Ishikawa (cell line): ENCODE measurements around the gene CTRB2.

Experiments used
- CEBPB ChIP-seq: IDR thresholded peaks from 2 replicates; pipeline ENCODE4 v1.6.1; 2012
- CREB1 ChIP-seq: IDR thresholded peaks from 2 replicates; pipeline ENCODE4 v1.6.1; 2012; ENCODE audit warnings: low read depth
- EGR1 ChIP-seq: IDR thresholded peaks from 2 replicates; pipeline ENCODE4 v1.6.1; 2012
- EP300 ChIP-seq: IDR thresholded peaks from 2 replicates; pipeline ENCODE4 v1.6.1; 2012; ENCODE audit warnings: borderline replicate concordance
- FOXM1 ChIP-seq: IDR thresholded peaks from 2 replicates; pipeline ENCODE4 v1.6.1; 2012; ENCODE audit warnings: low read depth, borderline replicate concordance
- NFIC ChIP-seq: IDR thresholded peaks from 2 replicates; pipeline ENCODE4 v1.6.1; 2012
- TAF1 ChIP-seq: IDR thresholded peaks from 2 replicates; pipeline ENCODE4 v1.6.1; 2012; ENCODE audit warnings: low read depth, mild to moderate bottlenecking
- TEAD4 ChIP-seq: IDR thresholded peaks from 2 replicates; pipeline ENCODE4 v1.6.1; 2012
- YY1 ChIP-seq: IDR thresholded peaks from 2 replicates; pipeline ENCODE4 v1.6.1; 2012; ENCODE audit warnings: low read depth
- TF ChIP-seq, protein P1 (sequence below): IDR thresholded peaks from 2 replicates; pipeline ENCODE4 v1.6.1; 2012
- TF ChIP-seq, protein P2 (sequence below): IDR thresholded peaks from 2 replicates; pipeline ENCODE4 v1.6.1; 2012; ENCODE audit warnings: low read depth, mild to moderate bottlenecking

DNA sequence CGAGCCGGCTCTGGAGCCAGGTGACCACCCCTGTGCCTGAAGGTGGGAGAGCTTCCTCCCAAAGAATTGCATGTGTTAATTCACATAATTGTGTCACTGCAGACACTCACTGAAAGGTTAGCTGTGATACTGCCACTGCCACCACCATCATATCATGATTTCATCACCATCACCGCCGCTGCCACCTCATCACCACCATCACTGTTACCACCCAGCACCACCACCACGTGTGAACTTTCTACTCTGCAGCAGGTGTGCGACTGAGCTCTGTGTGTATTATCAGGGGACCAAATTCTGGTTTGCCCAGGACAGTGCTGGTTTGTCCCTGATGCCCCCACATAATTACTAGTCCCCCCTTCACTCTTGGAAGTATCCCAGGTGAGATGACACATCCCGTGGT is 29.3 kb upstream of the CTRB2 start:
- TF ChIP-seq FOXM1: no peak
- TF ChIP-seq, protein P1, sequence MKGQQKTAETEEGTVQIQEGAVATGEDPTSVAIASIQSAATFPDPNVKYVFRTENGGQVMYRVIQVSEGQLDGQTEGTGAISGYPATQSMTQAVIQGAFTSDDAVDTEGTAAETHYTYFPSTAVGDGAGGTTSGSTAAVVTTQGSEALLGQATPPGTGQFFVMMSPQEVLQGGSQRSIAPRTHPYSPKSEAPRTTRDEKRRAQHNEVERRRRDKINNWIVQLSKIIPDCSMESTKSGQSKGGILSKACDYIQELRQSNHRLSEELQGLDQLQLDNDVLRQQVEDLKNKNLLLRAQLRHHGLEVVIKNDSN: no peak
- no peak for TF ChIP-seq EP300
- TF ChIP-seq TAF1: no peak
- no peak for TF ChIP-seq EGR1
- no peak for TF ChIP-seq CREB1
- TF ChIP-seq TEAD4: no peak
- TF ChIP-seq CEBPB: no peak
- TF ChIP-seq NFIC: no peak
- TF ChIP-seq, protein P2, sequence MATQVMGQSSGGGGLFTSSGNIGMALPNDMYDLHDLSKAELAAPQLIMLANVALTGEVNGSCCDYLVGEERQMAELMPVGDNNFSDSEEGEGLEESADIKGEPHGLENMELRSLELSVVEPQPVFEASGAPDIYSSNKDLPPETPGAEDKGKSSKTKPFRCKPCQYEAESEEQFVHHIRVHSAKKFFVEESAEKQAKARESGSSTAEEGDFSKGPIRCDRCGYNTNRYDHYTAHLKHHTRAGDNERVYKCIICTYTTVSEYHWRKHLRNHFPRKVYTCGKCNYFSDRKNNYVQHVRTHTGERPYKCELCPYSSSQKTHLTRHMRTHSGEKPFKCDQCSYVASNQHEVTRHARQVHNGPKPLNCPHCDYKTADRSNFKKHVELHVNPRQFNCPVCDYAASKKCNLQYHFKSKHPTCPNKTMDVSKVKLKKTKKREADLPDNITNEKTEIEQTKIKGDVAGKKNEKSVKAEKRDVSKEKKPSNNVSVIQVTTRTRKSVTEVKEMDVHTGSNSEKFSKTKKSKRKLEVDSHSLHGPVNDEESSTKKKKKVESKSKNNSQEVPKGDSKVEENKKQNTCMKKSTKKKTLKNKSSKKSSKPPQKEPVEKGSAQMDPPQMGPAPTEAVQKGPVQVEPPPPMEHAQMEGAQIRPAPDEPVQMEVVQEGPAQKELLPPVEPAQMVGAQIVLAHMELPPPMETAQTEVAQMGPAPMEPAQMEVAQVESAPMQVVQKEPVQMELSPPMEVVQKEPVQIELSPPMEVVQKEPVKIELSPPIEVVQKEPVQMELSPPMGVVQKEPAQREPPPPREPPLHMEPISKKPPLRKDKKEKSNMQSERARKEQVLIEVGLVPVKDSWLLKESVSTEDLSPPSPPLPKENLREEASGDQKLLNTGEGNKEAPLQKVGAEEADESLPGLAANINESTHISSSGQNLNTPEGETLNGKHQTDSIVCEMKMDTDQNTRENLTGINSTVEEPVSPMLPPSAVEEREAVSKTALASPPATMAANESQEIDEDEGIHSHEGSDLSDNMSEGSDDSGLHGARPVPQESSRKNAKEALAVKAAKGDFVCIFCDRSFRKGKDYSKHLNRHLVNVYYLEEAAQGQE: no peak
- no peak for TF ChIP-seq YY1
